Right lobe of liver (tissue), 6 donors: ENCODE results near the gene ETHE1. TPM values are rescaled to one million over a fixed set of nuclear protein-coding genes. Genes with fewer than 3 reads are reported as not detected.
A peak's percentile ranks its signal among the peaks of the same experiment; 100 is the strongest.

Experiments used
- ATAC-seq, 4 donors: fragments of 200-7000 bp; cut with Tn5 transposase; one replicate each; pipeline ENCODE4 v1.9.1; 2020; ENCODE audit warnings: mild to moderate bottlenecking in 4 of 4, moderate library complexity in 4 of 4
- DNase-seq, 3 donors: peaks; one replicate each; pipeline ENCODE4 v3.0.0-alpha.2; 2020
- H3K27ac ChIP-seq, 3 donors: fragments of 200-600 bp; one replicate each; pipeline ENCODE4 v1.8.0; 2022
- H3K27me3 ChIP-seq, 2 donors: fragments of 200-600 bp; one replicate each; pipeline ENCODE4 v1.8.0; 2022
- H3K36me3 ChIP-seq, 4 donors: fragments of 200-600 bp; sonication (generic) in 1 of 4; one replicate each; pipeline versions ENCODE4 v1.5.1 to v1.8.0; 2017 to 2022; ENCODE audit warnings: control low read depth in 1 of 4
- H3K4me1 ChIP-seq, 4 donors: fragments of 200-600 bp; sonication (generic) in 1 of 4; one replicate each; pipeline versions ENCODE4 v1.5.1 to v1.8.0; 2017 to 2022; ENCODE audit warnings: control low read depth in 1 of 4
- H3K4me3 ChIP-seq, 3 donors: fragments of 200-600 bp; one replicate each; pipeline ENCODE4 v1.8.0; 2022
- H3K9me3 ChIP-seq, 4 donors: fragments of 200-600 bp; sonication (generic) in 1 of 4; one replicate each; pipeline versions ENCODE4 v1.5.1 to v1.8.0; 2017 to 2022; ENCODE audit warnings: control low read depth in 1 of 4
- POLR2A ChIP-seq: fragments of 450-650 bp; IDR thresholded peaks from one replicate; pipeline ENCODE4 v1.6.1; 2017; ENCODE audit warnings: antibody characterized with exemption, mild to moderate bottlenecking
- WGBS: methylation state at CpG from one replicate; pipeline ENCODE4 v1.1.6; 2018; ENCODE audit warnings: low coverage, low lambda C conversion rate; ENCODE audit not compliant: insufficient coverage; ENCODE audit errors: missing lambda C conversion rate; 5-methylcytosine and 5-hydroxymethylcytosine counted together
- intact Hi-C, 2 donors: fragments of 100-400 bp; cut with DNase I; formaldehyde crosslinking; loops; one replicate each; pipeline versions ENCODE4 v1.11.2 to v1.14.1; 2022
- total RNA-seq, 6 experiments: library from RNA; depleted of rRNA in 2 of 6; stranded (reverse); fragments of >200 nt in 2 of 6; fragmentation: NEBNext Ultra II Directional in 3 of 6; extraction: Animal tissue kit (Norgen Biotek cat#: 25700) in 3 of 6; gene quantifications; one replicate each; pipeline versions ENCODE4 v1.1.0 to v1.2.4, GENCODE V29; 2016 to 2023
- TF ChIP-seq, protein P1 (sequence below), 4 donors: fragments of 200-600 bp in 3 of 4; fragments of 450-650 bp in 1 of 4; IDR thresholded peaks; one replicate each; pipeline versions ENCODE4 v1.5.1 to v1.8.0; 2016 to 2022; ENCODE audit warnings: antibody characterized with exemption in 4 of 4, mild to moderate bottlenecking in 2 of 4
- donor health status: DM: no; HTN: yes; CAD: no.
- donor health status: DM: no; HTN: no; CAD: no.
- donor health status: DM: no; HTN: no; CAD: no.
- donor health status: DM: no; HTN: yes; CAD: no.
- donor health status: DM: no; HTN: yes; CAD: no.

Gene ETHE1
- total RNA-seq, 6 experiments from 2014 or later: 26.4 to 60.8 (median 46.3) TPM

DNA sequence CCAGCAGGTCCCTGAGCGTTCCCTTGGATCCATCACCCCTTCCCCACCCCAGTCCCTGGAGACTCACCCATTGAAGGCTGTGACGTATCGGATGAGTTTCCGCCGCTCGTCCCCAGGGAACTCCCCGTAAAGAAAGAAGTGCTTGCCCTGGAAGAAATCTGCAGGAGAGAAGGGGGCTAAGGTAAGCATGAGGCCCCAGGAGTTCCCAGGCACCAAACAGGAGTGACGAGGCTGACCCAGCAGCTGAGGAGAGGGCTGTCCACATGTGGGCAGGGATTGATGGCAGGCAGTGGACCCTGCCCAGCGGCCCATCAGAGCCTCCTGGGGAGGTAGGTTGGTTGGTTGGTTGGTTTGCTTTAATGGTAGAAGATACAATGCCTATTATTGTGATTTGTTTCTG, 17.1 kb upstream of the ETHE1 start:
- intact Hi-C loops: no loop called here
- TF ChIP-seq, protein P1, sequence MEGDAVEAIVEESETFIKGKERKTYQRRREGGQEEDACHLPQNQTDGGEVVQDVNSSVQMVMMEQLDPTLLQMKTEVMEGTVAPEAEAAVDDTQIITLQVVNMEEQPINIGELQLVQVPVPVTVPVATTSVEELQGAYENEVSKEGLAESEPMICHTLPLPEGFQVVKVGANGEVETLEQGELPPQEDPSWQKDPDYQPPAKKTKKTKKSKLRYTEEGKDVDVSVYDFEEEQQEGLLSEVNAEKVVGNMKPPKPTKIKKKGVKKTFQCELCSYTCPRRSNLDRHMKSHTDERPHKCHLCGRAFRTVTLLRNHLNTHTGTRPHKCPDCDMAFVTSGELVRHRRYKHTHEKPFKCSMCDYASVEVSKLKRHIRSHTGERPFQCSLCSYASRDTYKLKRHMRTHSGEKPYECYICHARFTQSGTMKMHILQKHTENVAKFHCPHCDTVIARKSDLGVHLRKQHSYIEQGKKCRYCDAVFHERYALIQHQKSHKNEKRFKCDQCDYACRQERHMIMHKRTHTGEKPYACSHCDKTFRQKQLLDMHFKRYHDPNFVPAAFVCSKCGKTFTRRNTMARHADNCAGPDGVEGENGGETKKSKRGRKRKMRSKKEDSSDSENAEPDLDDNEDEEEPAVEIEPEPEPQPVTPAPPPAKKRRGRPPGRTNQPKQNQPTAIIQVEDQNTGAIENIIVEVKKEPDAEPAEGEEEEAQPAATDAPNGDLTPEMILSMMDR (IDR thresholded peaks at IDR 0.05): no peak
- DNase-seq (peak in 1 of 3 donors; percentile 31), ATAC-seq (no peak)
- Histone ChIP-seq H3K27ac (no peak overlapping the region), H3K4me3 (no peak overlapping the region), H3K27me3 (no peaks in the 10 kb centered on the region), H3K36me3 (peaks cover 0 to 2% (median 0%) of the 10 kb centered on the region in 4 donors), H3K9me3 (no peaks in the 10 kb centered on the region), H3K4me1 (peaks cover 0 to 10% (median 0%) of the 10 kb centered on the region in 4 donors)
- WGBS: no CpG with 5 or more reads among the region's 9 CpGs

DNA sequence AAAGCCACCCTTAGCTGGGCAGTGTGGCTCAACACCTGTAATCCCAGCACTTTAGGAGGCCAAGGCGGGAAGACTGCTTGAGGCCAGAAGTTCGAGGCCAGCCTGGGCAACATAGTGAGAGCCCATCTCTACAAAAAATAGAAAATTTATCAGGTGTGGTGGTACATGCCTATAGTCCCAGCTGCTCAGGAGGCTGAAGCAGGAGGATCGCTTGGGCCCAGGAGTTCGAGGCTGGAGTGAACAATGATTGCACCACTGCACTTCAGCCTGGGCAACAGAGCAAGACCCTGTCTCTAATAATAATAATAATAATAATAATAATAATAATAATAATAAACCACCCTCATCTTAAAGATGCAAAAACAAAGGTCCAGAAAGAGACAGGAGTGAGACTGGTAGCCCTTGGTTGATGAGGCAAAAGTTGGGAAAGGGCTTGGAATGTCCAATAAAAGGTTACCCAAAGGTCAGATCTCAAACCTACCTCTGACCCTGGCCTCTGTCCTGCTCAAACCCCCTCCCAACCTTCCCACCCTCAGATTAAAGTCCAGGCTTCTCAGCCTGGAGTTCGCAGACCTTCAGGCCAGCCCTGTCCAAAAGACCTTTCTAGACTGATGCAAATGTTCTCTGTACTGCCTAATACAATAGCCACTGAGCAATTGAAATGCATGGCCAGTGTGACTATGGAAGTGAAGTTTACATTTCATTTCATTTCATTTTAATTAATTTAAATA, 15.1 kb upstream of the ETHE1 start:
- no peak for TF ChIP-seq POLR2A
- TF ChIP-seq, protein P1 (IDR thresholded peaks at IDR 0.05): no peak
- H3K9me3 ChIP-seq: no peaks in the 10 kb centered on the region
- intact Hi-C loops: no loop called here
- H3K27ac ChIP-seq: peak overlapping the region in 1 of 3 donors; percentile 55
- peaks cover 0 to 2% (median 0%) of the 10 kb centered on the region in 4 donors for H3K36me3 ChIP-seq
- DNase-seq: no peak
- peak; percentile 45 to 87 (median 60) for ATAC-seq
- peaks cover 0 to 10% (median 0%) of the 10 kb centered on the region in 4 donors for H3K4me1 ChIP-seq
- H3K27me3 ChIP-seq: no peaks in the 10 kb centered on the region
- WGBS: 94% methylated on average over 4 of the region's 5 CpGs
- no peak overlapping the region for H3K4me3 ChIP-seq

DNA sequence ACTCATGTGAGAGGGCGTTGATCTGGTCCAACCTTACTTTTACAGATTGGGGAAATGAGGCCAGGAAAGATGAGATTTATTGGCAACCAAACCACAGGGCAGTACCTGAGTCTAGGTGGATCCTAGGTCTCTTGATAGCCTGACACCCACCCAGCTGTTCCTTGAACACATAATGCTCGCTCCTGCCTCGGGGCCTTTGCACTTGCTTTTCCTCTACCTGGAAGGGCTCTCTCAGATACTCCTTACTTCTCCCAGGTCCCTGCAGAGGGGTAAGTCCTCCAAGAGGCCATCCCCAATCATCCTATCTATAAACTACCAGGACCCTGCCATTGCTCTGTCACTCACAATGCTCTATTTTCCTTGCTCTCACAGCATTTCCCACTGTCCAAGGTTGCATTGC, 13.4 kb upstream of the ETHE1 start:
- DNase-seq (no peak), ATAC-seq (no peak)
- H3K27ac ChIP-seq: no peak overlapping the region
- H3K36me3 ChIP-seq: peaks cover 0 to 2% (median 0%) of the 10 kb centered on the region in 4 donors
- no CpG with 5 or more reads among the region's 3 CpGs for WGBS
- H3K9me3 ChIP-seq: no peaks in the 10 kb centered on the region
- intact Hi-C loops: no loop called here
- no peaks in the 10 kb centered on the region for H3K27me3 ChIP-seq
- TF ChIP-seq, protein P1 (IDR thresholded peaks at IDR 0.05): no peak
- no peak for TF ChIP-seq POLR2A
- peaks cover 0 to 10% (median 0%) of the 10 kb centered on the region in 4 donors for H3K4me1 ChIP-seq
- H3K4me3 ChIP-seq: no peak overlapping the region

DNA sequence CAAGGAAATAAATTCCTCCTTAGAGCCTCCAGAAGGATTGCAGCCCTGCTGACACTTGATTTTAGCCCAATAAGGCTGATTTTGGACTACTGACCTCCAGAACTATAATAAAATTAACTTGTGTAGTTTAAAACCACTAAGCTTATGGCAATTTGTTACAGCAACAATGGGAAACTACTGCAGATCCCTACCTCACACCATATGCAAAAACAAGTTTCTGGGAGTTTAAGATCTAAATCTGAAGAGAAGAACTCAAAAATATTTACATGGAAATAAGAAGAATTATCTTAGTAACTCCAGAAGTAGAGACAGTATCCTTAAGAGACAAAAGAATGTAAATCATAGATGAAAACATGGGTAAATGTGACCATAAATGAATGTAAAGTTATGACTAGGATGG, 11.9 kb upstream of the ETHE1 start:
- no peak for TF ChIP-seq POLR2A
- TF ChIP-seq, protein P1 (IDR thresholded peaks at IDR 0.05): no peak
- ATAC-seq: no peak
- intact Hi-C loops: no loop called here

More for the DNA sequence above, 11.9 kb upstream of the ETHE1 start:
- DNase-seq: no peak
- no peaks in the 10 kb centered on the region for H3K9me3 ChIP-seq
- peaks cover 0 to 10% (median 0%) of the 10 kb centered on the region in 4 donors for H3K4me1 ChIP-seq
- peaks cover 0 to 2% (median 0%) of the 10 kb centered on the region in 4 donors for H3K36me3 ChIP-seq
- no peak overlapping the region for H3K27ac ChIP-seq
- no peak overlapping the region for H3K4me3 ChIP-seq
- H3K27me3 ChIP-seq: no peaks in the 10 kb centered on the region
